Coronary artery (tissue), 2 donors: Measurements from ENCODE around the gene CCDC191.
A peak's percentile ranks its signal among the peaks of the same experiment; 100 is the strongest.

Source experiments
- DNase-seq: peaks from one replicate; pipeline ENCODE4 v3.0.0-alpha.2; 2017; ENCODE audit warnings: low spot score
- H3K27ac ChIP-seq, 2 donors: fragments of 200-600 bp; sonication (generic); one replicate each; pipeline ENCODE4 v1.5.1; 2016 to 2019
- H3K4me3 ChIP-seq: fragments of 200-600 bp; sonication (generic); 2 replicates; pipeline ENCODE4 v1.5.1; 2016; ENCODE audit warnings: mild to moderate bottlenecking, moderate library complexity
- TF ChIP-seq, protein P1 (sequence below): fragments of 200-600 bp; sonication (generic); IDR thresholded peaks from one replicate; pipeline ENCODE4 v1.5.1; 2019; ENCODE audit warnings: antibody characterized with exemption

Gene CCDC191

GRCh38 chr3:114056130-114057010 is at the start of gene CCDC191, which contains the start of gene QTRT2:
CCDC191 (minus strand) TSS chr3:114056526; CDS start chr3:114056466, 60 bp downstream.
QTRT2 (plus strand) TSS chr3:114056737; CDS start chr3:114065258, 8,521 bp downstream.
- Histone ChIP-seq H3K27ac (peak within 1 kb of the TSS; percentile 69 to 84), H3K4me3 (peak within 1 kb of the TSS; percentile 84)
- DNase-seq = peak; percentile 100
- TF ChIP-seq, protein P1, sequence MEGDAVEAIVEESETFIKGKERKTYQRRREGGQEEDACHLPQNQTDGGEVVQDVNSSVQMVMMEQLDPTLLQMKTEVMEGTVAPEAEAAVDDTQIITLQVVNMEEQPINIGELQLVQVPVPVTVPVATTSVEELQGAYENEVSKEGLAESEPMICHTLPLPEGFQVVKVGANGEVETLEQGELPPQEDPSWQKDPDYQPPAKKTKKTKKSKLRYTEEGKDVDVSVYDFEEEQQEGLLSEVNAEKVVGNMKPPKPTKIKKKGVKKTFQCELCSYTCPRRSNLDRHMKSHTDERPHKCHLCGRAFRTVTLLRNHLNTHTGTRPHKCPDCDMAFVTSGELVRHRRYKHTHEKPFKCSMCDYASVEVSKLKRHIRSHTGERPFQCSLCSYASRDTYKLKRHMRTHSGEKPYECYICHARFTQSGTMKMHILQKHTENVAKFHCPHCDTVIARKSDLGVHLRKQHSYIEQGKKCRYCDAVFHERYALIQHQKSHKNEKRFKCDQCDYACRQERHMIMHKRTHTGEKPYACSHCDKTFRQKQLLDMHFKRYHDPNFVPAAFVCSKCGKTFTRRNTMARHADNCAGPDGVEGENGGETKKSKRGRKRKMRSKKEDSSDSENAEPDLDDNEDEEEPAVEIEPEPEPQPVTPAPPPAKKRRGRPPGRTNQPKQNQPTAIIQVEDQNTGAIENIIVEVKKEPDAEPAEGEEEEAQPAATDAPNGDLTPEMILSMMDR = no peak

GRCh38 chr3:114104414-114104813 is 48.1 kb upstream of the CCDC191 start:
- Histone ChIP-seq H3K27ac (no peak overlapping the region), H3K4me3 (no peak overlapping the region)
- DNase-seq = no peak
- TF ChIP-seq, protein P1 = no peak

DNA sequence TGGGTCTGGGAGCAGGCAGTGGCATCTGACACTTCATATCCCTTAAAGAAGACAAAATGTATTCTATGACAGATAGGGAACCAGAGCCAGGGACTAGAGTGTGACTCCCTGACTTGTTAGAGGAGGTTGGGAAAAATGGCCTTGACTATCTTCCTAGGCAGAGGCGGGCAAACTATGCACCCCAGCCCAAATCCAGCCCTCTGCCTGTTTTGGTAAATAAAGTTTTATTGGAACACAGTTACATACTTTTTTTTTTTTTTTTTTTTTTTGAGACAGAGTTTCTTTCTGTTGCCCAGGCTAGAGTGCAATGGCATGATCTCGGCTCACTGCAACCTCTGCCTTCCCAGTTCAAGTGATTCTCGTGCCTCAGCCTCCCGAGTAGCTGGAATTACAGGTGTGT is 47.5 kb upstream of the CCDC191 start:
- Histone ChIP-seq H3K27ac (no peak overlapping the region), H3K4me3 (no peak overlapping the region)
- TF ChIP-seq, protein P1 = no peak
- no peak for DNase-seq

GRCh38 chr3:114103181-114103580 is 46.9 kb upstream of the CCDC191 start:
- Histone ChIP-seq H3K27ac (no peak overlapping the region), H3K4me3 (no peak overlapping the region)
- no peak for DNase-seq
- TF ChIP-seq, protein P1 = no peak

- TF ChIP-seq, protein P1 = no peak
- Histone ChIP-seq H3K4me3 (no peak overlapping the region), H3K27ac (no peak overlapping the region)
- DNase-seq = no peak
Observed at GRCh38 chr3:114101101-114101500, 44.8 kb upstream of the CCDC191 start.

DNA sequence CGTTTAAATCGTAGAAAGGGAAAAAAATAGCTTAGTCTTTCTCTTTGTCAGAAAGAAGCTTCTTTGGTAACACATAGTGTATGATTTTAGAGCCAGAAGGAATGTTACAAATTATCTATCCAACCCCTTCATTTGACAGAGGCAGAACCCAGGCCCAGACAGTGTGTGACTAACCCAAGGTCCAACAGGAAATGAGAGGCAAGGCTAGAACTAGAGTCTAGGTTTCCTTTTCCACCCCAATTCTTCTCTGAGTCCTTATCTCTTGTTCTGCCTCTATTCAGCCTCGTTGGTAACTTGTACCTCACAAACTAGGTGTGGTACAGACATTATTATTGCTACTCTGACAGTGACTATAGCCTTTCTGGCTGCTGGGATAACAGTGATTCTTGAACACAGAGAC is 39.5 kb upstream of the CCDC191 start:
- H3K4me3 ChIP-seq = no peak overlapping the region
- no peak overlapping the region for H3K27ac ChIP-seq
- TF ChIP-seq, protein P1 = no peak
- DNase-seq = no peak

GRCh38 chr3:114093596-114093995 is 37.3 kb upstream of the CCDC191 start:
- TF ChIP-seq, protein P1 = no peak
- no peak for DNase-seq
- H3K27ac ChIP-seq = no peak overlapping the region
- H3K4me3 ChIP-seq = no peak overlapping the region
